DOHH2 (cell line): ENCODE results near the gene SPATA13.

Experiments
- H3F3A ChIP-seq: fragments of 200-600 bp; sonication (generic), shearing (Covaris generic); 2 replicates; pipeline ENCODE4 v1.6.0; 2016; ENCODE audit warnings: antibody characterized with exemption, mild to moderate bottlenecking; ENCODE audit not compliant: control insufficient read depth, insufficient read depth
- H3K27ac ChIP-seq: fragments of 200-600 bp; sonication (generic); 2 replicates; pipeline ENCODE4 v1.5.1; 2014; ENCODE audit warnings: low read depth, mild to moderate bottlenecking, low read length, moderate library complexity
- H3K27me3 ChIP-seq: fragments of 200-600 bp; sonication (generic); 2 replicates; pipeline ENCODE4 v1.6.1; 2014; ENCODE audit warnings: mild to moderate bottlenecking, low read length, mixed read lengths; ENCODE audit not compliant: control insufficient read depth
- H3K36me3 ChIP-seq: fragments of 200-600 bp; sonication (generic); 2 replicates; pipeline ENCODE4 v1.6.1; 2014; ENCODE audit warnings: mild to moderate bottlenecking, low read length, moderate library complexity, mixed read lengths; ENCODE audit not compliant: control insufficient read depth
- H3K4me1 ChIP-seq: fragments of 200-600 bp; sonication (generic); 2 replicates; pipeline ENCODE4 v1.6.1; 2014; ENCODE audit warnings: mild to moderate bottlenecking, low read length, mixed read lengths; ENCODE audit not compliant: control insufficient read depth
- H3K4me2 ChIP-seq: fragments of 200-600 bp; sonication (generic); 2 replicates; pipeline ENCODE4 v1.6.0; 2014; ENCODE audit warnings: mild to moderate bottlenecking, low read length, moderate library complexity
- H3K4me3 ChIP-seq: fragments of 200-600 bp; sonication (generic); 2 replicates; pipeline ENCODE4 v1.5.1; 2014; ENCODE audit warnings: mild to moderate bottlenecking, low read length, mixed read lengths
- H3K79me2 ChIP-seq: fragments of 200-600 bp; sonication (generic); 2 replicates; pipeline ENCODE4 v1.6.1; 2014; ENCODE audit warnings: mild to moderate bottlenecking, low read length, mixed read lengths; ENCODE audit not compliant: control insufficient read depth
- H3K9me2 ChIP-seq: fragments of 200-600 bp; sonication (generic); replicated peaks from 2 replicates; pipeline ENCODE4 v1.6.1; 2014; ENCODE audit warnings: mild to moderate bottlenecking, low read length, mixed read lengths; ENCODE audit not compliant: control insufficient read depth
- H3K9me3 ChIP-seq: fragments of 200-600 bp; sonication (generic); 2 replicates; pipeline ENCODE4 v1.6.1; 2014; ENCODE audit warnings: antibody characterized with exemption, low read length, mixed read lengths; ENCODE audit not compliant: control insufficient read depth, insufficient read depth
- H4K20me1 ChIP-seq: fragments of 200-600 bp; sonication (generic); 2 replicates; pipeline ENCODE4 v1.6.0; 2014; ENCODE audit warnings: low read depth, mild to moderate bottlenecking, antibody characterized with exemption, low read length, moderate library complexity; ENCODE audit not compliant: control insufficient read depth, insufficient read depth
- CTCF ChIP-seq: fragments of 200-600 bp; sonication (generic); IDR thresholded peaks from one replicate; pipeline ENCODE4 v1.5.1; 2014; ENCODE audit warnings: antibody characterized with exemption, mild to moderate bottlenecking, low read depth, low read length; ENCODE audit not compliant: poor library complexity, severe bottlenecking
- EZH2phosphoT487 ChIP-seq: fragments of 200-600 bp; sonication (generic); IDR thresholded peaks from 2 replicates; pipeline ENCODE4 v1.6.1; 2017; ENCODE audit warnings: borderline replicate concordance, mild to moderate bottlenecking, antibody characterized with exemption, low read length, moderate library complexity, mixed read lengths

SPATA13 gene

GRCh38 chr13:24254146-24254841 is 93.8 kb downstream of the SPATA13 start:
- TF ChIP-seq CTCF = no peak
- no peak for TF ChIP-seq EZH2phosphoT487
- Histone ChIP-seq H3F3A (no peaks in the 10 kb centered on the region), H3K9me2 (no peaks in the 10 kb centered on the region), H3K9me3 (no peaks in the 10 kb centered on the region), H3K79me2 (no peaks in the 10 kb centered on the region), H3K27ac (no peak overlapping the region), H3K27me3 (no peaks in the 10 kb centered on the region), H3K4me2 (no peak overlapping the region), H3K4me3 (no peak overlapping the region), H3K36me3 (no peaks in the 10 kb centered on the region), H3K4me1 (no peaks in the 10 kb centered on the region), H4K20me1 (no peaks in the 10 kb centered on the region)

GRCh38 chr13:24257497-24257896 is 97.0 kb downstream of the SPATA13 start:
- Histone ChIP-seq H3K27me3 (no peaks in the 10 kb centered on the region), H3K4me3 (no peak overlapping the region), H3K4me2 (no peak overlapping the region), H3K27ac (no peak overlapping the region), H3F3A (no peaks in the 10 kb centered on the region), H3K79me2 (no peaks in the 10 kb centered on the region), H3K9me2 (no peaks in the 10 kb centered on the region), H3K36me3 (no peaks in the 10 kb centered on the region), H3K9me3 (no peaks in the 10 kb centered on the region), H3K4me1 (no peaks in the 10 kb centered on the region), H4K20me1 (no peaks in the 10 kb centered on the region)
- TF ChIP-seq CTCF = no peak
- TF ChIP-seq EZH2phosphoT487 = no peak

GRCh38 chr13:24261566-24261965 is 101.0 kb downstream of the SPATA13 start:
- no peaks in the 10 kb centered on the region for H3K4me1 ChIP-seq
- no peaks in the 10 kb centered on the region for H3K9me2 ChIP-seq
- no peaks in the 10 kb centered on the region for H3K9me3 ChIP-seq
- H3F3A ChIP-seq = no peaks in the 10 kb centered on the region
- no peaks in the 10 kb centered on the region for H4K20me1 ChIP-seq
- H3K27me3 ChIP-seq = no peaks in the 10 kb centered on the region
- no peak overlapping the region for H3K27ac ChIP-seq
- no peak overlapping the region for H3K4me3 ChIP-seq
- no peaks in the 10 kb centered on the region for H3K36me3 ChIP-seq
- no peaks in the 10 kb centered on the region for H3K79me2 ChIP-seq
- no peak for TF ChIP-seq EZH2phosphoT487
- no peak for TF ChIP-seq CTCF
- no peak overlapping the region for H3K4me2 ChIP-seq
